ENCODE data around the gene MYO3B. TPM values are rescaled to one million over a fixed set of nuclear protein-coding genes. Genes with fewer than 3 reads are reported as not detected.

The MYO3B gene
- total RNA-seq, 1 experiment from 2014 or later = 0.63 TPM

DNA sequence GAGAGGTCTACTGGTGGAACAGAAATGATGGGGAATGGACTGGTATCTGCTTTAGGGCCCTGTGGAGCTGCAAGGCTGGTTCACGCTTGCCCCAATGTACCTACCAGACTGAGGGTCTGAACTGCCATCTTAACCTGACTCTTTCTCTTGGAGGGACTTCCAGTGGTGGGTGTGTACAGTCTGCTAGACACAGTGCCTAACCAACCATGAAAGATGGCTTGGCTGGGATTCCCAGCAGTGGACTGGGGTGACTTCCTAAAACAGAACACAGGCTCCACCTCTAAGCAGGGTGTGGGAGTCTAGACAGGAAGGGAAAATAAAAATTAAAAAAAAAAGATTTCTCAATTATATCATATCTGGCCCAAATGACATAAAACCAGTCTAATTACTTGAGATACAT is 25.5 kb upstream of the MYO3B start:
- Histone ChIP-seq H3K9me3 (ENCODE audit: control insufficient read depth, low read depth, low read length) (no peaks in the 10 kb centered on the region), H2BK12ac (ENCODE audit: insufficient read length, low read depth, low read length) (no peak overlapping the region), H4K91ac (ENCODE audit: insufficient read length, low read depth, low read length) (no peak overlapping the region), H3K4ac (ENCODE audit: low read depth, low read length) (no peak overlapping the region), H2BK20ac (ENCODE audit: low read depth, low read length, poor library complexity, severe bottlenecking) (no peak overlapping the region), H2AFZ (ENCODE audit: low read length) (no peak overlapping the region), H3T11ph (ENCODE audit: low read length) (no peak overlapping the region), H2AK5ac (ENCODE audit: insufficient read length, low read length) (no peak overlapping the region), H3K79me2 (ENCODE audit: insufficient read depth, low read length) (no peaks in the 10 kb centered on the region), H2BK5ac (ENCODE audit: insufficient read length, low read length) (no peak overlapping the region), H3K27me3 (ENCODE audit: insufficient read depth, low read length) (no peaks in the 10 kb centered on the region; the same call in 1 of the 2 replicates), H3K18ac (ENCODE audit: insufficient read length, low read depth, low read length) (no peak overlapping the region), H4K8ac (replicated peaks; ENCODE audit: insufficient read length, low read depth, low read length) (no peak overlapping the region), H3K4me2 (ENCODE audit: insufficient read depth, insufficient read length, low read length) (no peak overlapping the region), H2BK120ac (ENCODE audit: low read depth, low read length, poor library complexity, severe bottlenecking) (no peak overlapping the region), H4K20me1 (ENCODE audit: control insufficient read depth, insufficient read depth, insufficient read length) (no peaks in the 10 kb centered on the region), H3K4me1 (ENCODE audit: insufficient read depth, low read length) (peaks cover 12% of the 10 kb centered on the region), H3K14ac (ENCODE audit: insufficient read depth, low read length) (no peak overlapping the region), H3K79me1 (ENCODE audit: insufficient read depth, low read depth, low read length, poor library complexity, severe bottlenecking) (no peaks in the 10 kb centered on the region), H3K27ac (ENCODE audit: insufficient read length, low read depth, low read length) (no peak overlapping the region), H3K56ac (ENCODE audit: insufficient read length, low read depth, low read length) (no peak overlapping the region), H3K23ac (ENCODE audit: insufficient read length, low read depth, low read length) (no peak overlapping the region), H2BK15ac (ENCODE audit: low read depth, low read length) (no peak overlapping the region), H3K9ac (ENCODE audit: extremely low read depth, insufficient read length, low read length) (no peak overlapping the region), H4K5ac (ENCODE audit: insufficient read length, low read depth, low read length) (no peak overlapping the region), H3K23me2 (ENCODE audit: insufficient read length, low read depth, low read length, poor library complexity, severe bottlenecking) (no peaks in the 10 kb centered on the region)
- no peak for DNase-seq
- Mint-ChIP-seq H3K36me3 (ENCODE audit: insufficient read depth in 1 of 3, low read depth in 3 of 3) (peaks cover 5 to 24% (median 21%) of the 10 kb centered on the region in 3 experiments; a peak in 5 of 7 replicates), H3K4me1 (peaks cover 14 to 27% of the 10 kb centered on the region in 2 experiments), H3K27ac (peak overlapping the region in 2 of 3 experiments; percentile 34 to 63; a peak in 3 of 7 replicates), H3K27me3 (ENCODE audit: low read depth) (peaks cover 3% of the 10 kb centered on the region; the same call in 1 of the 2 replicates), H3K9me3 (peaks cover 13 to 41% of the 10 kb centered on the region in 2 experiments), H3K4me3 (no peak overlapping the region)
- no peak for TF ChIP-seq CTCF (conservative IDR thresholded peaks at IDR 0.05)
- no CpG with 5 or more reads among the region's 1 CpG for WGBS (ENCODE audit: extremely low coverage, insufficient read length, low lambda C conversion rate)

Measured in H9 (cell line).